ENCODE data around the gene DCAF10. TPM values are rescaled to one million over a fixed set of nuclear protein-coding genes. Genes with fewer than 3 reads are reported as not detected.
"Not testable (repeated sequence)": the region's sequence is repeated elsewhere in the genome, so short reads cannot be mapped to it uniquely, and the experiment has no call there.

DCAF10 gene
- total and polyA plus RNA-seq, 4 donors, result 8.3 to 29.5 (median 18.5) TPM

GRCh38 chr9:37905776-37906175 is 105.2 kb downstream of the DCAF10 start:
- intact Hi-C loops (cut with DNase I), result loop anchor here (2.0 to 10.0 kb wide), 4 partner anchors 112 to 521 kb away; partner anchors contain the start of genes ALDH1B1 (in 1 of the 2) and IGFBPL1 (in 1 of the 2)
- H3K27me3 ChIP-seq (ENCODE audit: control insufficient read depth in 1 of 2, insufficient read depth in 2 of 2, low read length in 1 of 2), result no peaks in the 10 kb centered on the region
- WGBS, 2 donors, result 92 to 96% methylated on average over 4 of the region's 4 CpGs
- ATAC-seq (ENCODE audit: low FRiP score) (no peak), DNase-seq (no peak)
- peaks cover 0 to 3% of the 10 kb centered on the region in 2 donors for H3K4me1 ChIP-seq (ENCODE audit: control insufficient read depth in 1 of 2, insufficient read depth in 2 of 2, low read length in 2 of 2)
- H3K9me3 ChIP-seq (ENCODE audit: control insufficient read depth, low read length), result no peaks in the 10 kb centered on the region
- H3K36me3 ChIP-seq (ENCODE audit: control insufficient read depth in 1 of 2, insufficient read depth in 2 of 2, low read length in 1 of 2), result no peaks in the 10 kb centered on the region
- H3K4me3 ChIP-seq (ENCODE audit: low read length in 2 of 2), result no peak overlapping the region
- H3K27ac ChIP-seq (ENCODE audit: low read depth in 1 of 2, low read length in 2 of 2), result no peak overlapping the region

GRCh38 chr9:37906312-37907239 is 106.0 kb downstream of the DCAF10 start:
- H3K36me3 ChIP-seq (ENCODE audit: control insufficient read depth in 1 of 2, insufficient read depth in 2 of 2, low read length in 1 of 2), result no peaks in the 10 kb centered on the region
- H3K27me3 ChIP-seq (ENCODE audit: control insufficient read depth in 1 of 2, insufficient read depth in 2 of 2, low read length in 1 of 2), result no peaks in the 10 kb centered on the region
- no peak for ATAC-seq (ENCODE audit: low FRiP score)
- 81 to 82% methylated on average over 11 of the region's 11 CpGs for WGBS, 2 donors
- DNase-seq, result no peak
- no peak overlapping the region for H3K27ac ChIP-seq (ENCODE audit: low read depth in 1 of 2, low read length in 2 of 2)
- no peak overlapping the region for H3K4me3 ChIP-seq (ENCODE audit: low read length in 2 of 2)
- intact Hi-C loops (cut with DNase I), result loop anchor here (5.0 to 10.0 kb wide), 3 partner anchors 111 to 518 kb away; partner anchors contain the start of genes ALDH1B1 (in 1 of the 2) and IGFBPL1 (in 1 of the 2)
- H3K4me1 ChIP-seq (ENCODE audit: control insufficient read depth in 1 of 2, insufficient read depth in 2 of 2, low read length in 2 of 2), result peaks cover 0 to 3% of the 10 kb centered on the region in 2 donors
- H3K9me3 ChIP-seq (ENCODE audit: control insufficient read depth, low read length), result no peaks in the 10 kb centered on the region

- Histone ChIP-seq H3K9me3 (ENCODE audit: control insufficient read depth, low read length) (no peaks in the 10 kb centered on the region), H3K36me3 (ENCODE audit: control insufficient read depth in 1 of 2, insufficient read depth in 2 of 2, low read length in 1 of 2) (no peaks in the 10 kb centered on the region), H3K4me3 (ENCODE audit: low read length in 2 of 2) (no peak overlapping the region), H3K4me1 (ENCODE audit: control insufficient read depth in 1 of 2, insufficient read depth in 2 of 2, low read length in 2 of 2) (no peaks in the 10 kb centered on the region), H3K27me3 (ENCODE audit: control insufficient read depth in 1 of 2, insufficient read depth in 2 of 2, low read length in 1 of 2) (no peaks in the 10 kb centered on the region), H3K27ac (ENCODE audit: low read depth in 1 of 2, low read length in 2 of 2) (no peak overlapping the region)
- ATAC-seq (ENCODE audit: low FRiP score) (no peak), DNase-seq (no peak)
- intact Hi-C loops (cut with DNase I), result loop anchor here (5.0 to 10.0 kb wide), 3 partner anchors 109 to 517 kb away; partner anchors contain the start of genes ALDH1B1 (in 1 of the 2) and IGFBPL1 (in 1 of the 2)
- WGBS, 2 donors, result 64 to 66% methylated on average over 4 of the region's 4 CpGs
These were observed 107.7 kb downstream of the DCAF10 start for GRCh38 chr9:37908283-37908682.

- intact Hi-C loops (cut with DNase I), result loop anchor here (5.0 to 10.0 kb wide), 3 partner anchors 109 to 516 kb away; partner anchors contain the start of genes ALDH1B1 (in 1 of the 2) and IGFBPL1 (in 1 of the 2)
- no peaks in the 10 kb centered on the region for H3K36me3 ChIP-seq (ENCODE audit: control insufficient read depth in 1 of 2, insufficient read depth in 2 of 2, low read length in 1 of 2)
- no peak overlapping the region for H3K4me3 ChIP-seq (ENCODE audit: low read length in 2 of 2)
- WGBS, 2 donors, result 77 to 87% methylated on average over 4 of the region's 4 CpGs
- ATAC-seq (ENCODE audit: low FRiP score) (no peak), DNase-seq (no peak)
- H3K27me3 ChIP-seq (ENCODE audit: control insufficient read depth in 1 of 2, insufficient read depth in 2 of 2, low read length in 1 of 2), result no peaks in the 10 kb centered on the region
- H3K4me1 ChIP-seq (ENCODE audit: control insufficient read depth in 1 of 2, insufficient read depth in 2 of 2, low read length in 2 of 2), result no peaks in the 10 kb centered on the region
- H3K9me3 ChIP-seq (ENCODE audit: control insufficient read depth, low read length), result no peaks in the 10 kb centered on the region
- H3K27ac ChIP-seq (ENCODE audit: low read depth in 1 of 2, low read length in 2 of 2), result no peak overlapping the region
These were observed 108.1 kb downstream of the DCAF10 start for GRCh38 chr9:37908698-37909186.

GRCh38 chr9:37909326-37909725 is 108.7 kb downstream of the DCAF10 start:
- H3K27ac ChIP-seq (ENCODE audit: low read depth in 1 of 2, low read length in 2 of 2), result no peak overlapping the region
- no peaks in the 10 kb centered on the region for H3K27me3 ChIP-seq (ENCODE audit: control insufficient read depth in 1 of 2, insufficient read depth in 2 of 2, low read length in 1 of 2)
- peak in 1 of 2 donors; percentile 11 for DNase-seq
- H3K4me1 ChIP-seq (ENCODE audit: control insufficient read depth in 1 of 2, insufficient read depth in 2 of 2, low read length in 2 of 2), result no peaks in the 10 kb centered on the region
- no peaks in the 10 kb centered on the region for H3K9me3 ChIP-seq (ENCODE audit: control insufficient read depth, low read length)
- no peaks in the 10 kb centered on the region for H3K36me3 ChIP-seq (ENCODE audit: control insufficient read depth in 1 of 2, insufficient read depth in 2 of 2, low read length in 1 of 2)
- H3K4me3 ChIP-seq (ENCODE audit: low read length in 2 of 2), result no peak overlapping the region
- ATAC-seq (ENCODE audit: low FRiP score), result no peak
- WGBS, 2 donors, result 91 to 93% methylated on average over 3 of the region's 3 CpGs
- intact Hi-C loops (cut with DNase I), result loop anchor here (5.0 to 10.0 kb wide), 3 partner anchors 108 to 515 kb away; partner anchors contain the start of genes ALDH1B1 (in 1 of the 2) and IGFBPL1 (in 1 of the 2)

- not testable (repeated sequence) for ATAC-seq (ENCODE audit: low FRiP score); H3K9me3 ChIP-seq (ENCODE audit: control insufficient read depth, low read length); H3K27me3 ChIP-seq (ENCODE audit: control insufficient read depth in 1 of 2, insufficient read depth in 2 of 2, low read length in 1 of 2); H3K36me3 ChIP-seq (ENCODE audit: control insufficient read depth in 1 of 2, insufficient read depth in 2 of 2, low read length in 1 of 2); H3K4me3 ChIP-seq (ENCODE audit: low read length in 2 of 2); H3K27ac ChIP-seq (ENCODE audit: low read depth in 1 of 2, low read length in 2 of 2); DNase-seq; H3K4me1 ChIP-seq (ENCODE audit: control insufficient read depth in 1 of 2, insufficient read depth in 2 of 2, low read length in 2 of 2)
- intact Hi-C loops (cut with DNase I), result loop anchor here (5.0 to 10.0 kb wide), 9 partner anchors 105 to 515 kb away; partner anchors contain the start of genes ALDH1B1 (in 1 of the 2) and IGFBPL1 (in 1 of the 2)
- 81% methylated on average over 5 of the region's 5 CpGs for WGBS, 2 donors
These were observed 109.2 kb downstream of the DCAF10 start for GRCh38 chr9:37909836-37910235.

GRCh38 chr9:37910271-37910670 is 109.7 kb downstream of the DCAF10 start:
- no peak overlapping the region for H3K27ac ChIP-seq (ENCODE audit: low read depth in 1 of 2, low read length in 2 of 2)
- ATAC-seq (ENCODE audit: low FRiP score), result no peak
- H3K36me3 ChIP-seq (ENCODE audit: control insufficient read depth in 1 of 2, insufficient read depth in 2 of 2, low read length in 1 of 2), result no peaks in the 10 kb centered on the region
- 93 to 95% methylated on average over 4 of the region's 4 CpGs for WGBS, 2 donors
- DNase-seq, result no peak
- no peak overlapping the region for H3K4me3 ChIP-seq (ENCODE audit: low read length in 2 of 2)
- intact Hi-C loops (cut with DNase I), result loop anchor here (5.0 to 10.0 kb wide), 6 partner anchors 105 to 492 kb away; no protein-coding TSS in a partner anchor
- no peaks in the 10 kb centered on the region for H3K4me1 ChIP-seq (ENCODE audit: control insufficient read depth in 1 of 2, insufficient read depth in 2 of 2, low read length in 2 of 2)
- H3K9me3 ChIP-seq (ENCODE audit: control insufficient read depth, low read length), result no peaks in the 10 kb centered on the region
- H3K27me3 ChIP-seq (ENCODE audit: control insufficient read depth in 1 of 2, insufficient read depth in 2 of 2, low read length in 1 of 2), result no peaks in the 10 kb centered on the region

GRCh38 chr9:37911271-37911681 is 110.7 kb downstream of the DCAF10 start:
- DNase-seq (no peak), ATAC-seq (ENCODE audit: low FRiP score) (no peak)
- Histone ChIP-seq H3K36me3 (ENCODE audit: control insufficient read depth in 1 of 2, insufficient read depth in 2 of 2, low read length in 1 of 2) (no peaks in the 10 kb centered on the region), H3K9me3 (ENCODE audit: control insufficient read depth, low read length) (no peaks in the 10 kb centered on the region), H3K27me3 (ENCODE audit: control insufficient read depth in 1 of 2, insufficient read depth in 2 of 2, low read length in 1 of 2) (no peaks in the 10 kb centered on the region), H3K4me3 (ENCODE audit: low read length in 2 of 2) (no peak overlapping the region), H3K27ac (ENCODE audit: low read depth in 1 of 2, low read length in 2 of 2) (no peak overlapping the region), H3K4me1 (ENCODE audit: control insufficient read depth in 1 of 2, insufficient read depth in 2 of 2, low read length in 2 of 2) (no peaks in the 10 kb centered on the region)
- 58 to 62% methylated on average over 6 of the region's 6 CpGs for WGBS, 2 donors
- intact Hi-C loops (cut with DNase I), result loop anchor here (5.0 to 10.0 kb wide), 6 partner anchors 104 to 491 kb away; no protein-coding TSS in a partner anchor

All from aorta (tissue), 5 donors.